ENCODE data around the gene ATXN7. TPM values are rescaled to one million over a fixed set of nuclear protein-coding genes. Genes with fewer than 3 reads are reported as not detected.

ATXN7 gene
- total RNA-seq, 4 donors from 2014 or later = 22.2 to 42.8 (median 35.0) TPM

- no peak for TF ChIP-seq CTCF (IDR thresholded peaks at IDR 0.05; ENCODE audit: low read depth)
These were observed 44.5 kb downstream of the ATXN7 start for GRCh38 chr3:63908081-63908736.

- no peak for TF ChIP-seq CTCF (IDR thresholded peaks at IDR 0.05; ENCODE audit: low read depth)
These were observed 45.1 kb downstream of the ATXN7 start for GRCh38 chr3:63908776-63909175.

GRCh38 chr3:63909431-63909830 lies 45.8 kb downstream of the ATXN7 start:
- no peak for TF ChIP-seq CTCF (IDR thresholded peaks at IDR 0.05; ENCODE audit: low read depth)

- TF ChIP-seq CTCF (IDR thresholded peaks at IDR 0.05; ENCODE audit: low read depth) = no peak
These were observed 46.3 kb downstream of the ATXN7 start for GRCh38 chr3:63910001-63910400.

GRCh38 chr3:63910891-63911290 lies 47.2 kb downstream of the ATXN7 start:
- no peak for TF ChIP-seq CTCF (IDR thresholded peaks at IDR 0.05; ENCODE audit: low read depth)

GRCh38 chr3:63911509-63911872 lies 47.8 kb downstream of the ATXN7 start:
- no peak for TF ChIP-seq CTCF (IDR thresholded peaks at IDR 0.05; ENCODE audit: low read depth)

- no peak for TF ChIP-seq CTCF (IDR thresholded peaks at IDR 0.05; ENCODE audit: low read depth)
These were observed 48.5 kb downstream of the ATXN7 start, which contains the start of gene SCAANT1 for GRCh38 chr3:63911873-63912767. TSS of gene SCAANT1 (minus strand) at chr3:63912383.
